GM21717 (cell line): ENCODE results near the gene VASN.

Experiments
- ATAC-seq: cut with Tn5 transposase; IDR thresholded peaks from one replicate; pipeline ENCODE4 v1.9.1; 2021; ENCODE audit warnings: mild to moderate bottlenecking, moderate library complexity; ENCODE audit not compliant: unreplicated experiment

Gene VASN

DNA sequence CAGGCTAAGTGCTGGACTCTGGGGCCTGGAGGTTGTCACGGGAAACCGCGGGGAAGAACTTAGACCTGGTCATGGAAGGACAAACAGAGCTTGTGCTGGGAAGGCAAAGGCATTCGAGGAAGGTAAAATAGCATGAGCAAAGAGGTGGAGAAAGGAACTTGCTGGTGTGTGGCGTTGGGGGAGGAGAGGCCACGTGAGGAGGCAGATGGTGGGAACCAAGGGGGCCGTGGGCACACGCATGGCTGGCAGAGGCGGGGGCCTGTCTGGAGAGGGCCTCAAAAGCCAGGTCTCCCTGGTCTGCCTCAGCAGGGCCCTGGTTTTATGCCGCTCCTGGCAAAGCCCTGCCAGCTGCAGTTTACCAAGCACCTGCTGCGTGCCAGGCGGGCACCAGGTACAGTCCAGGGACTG lies 29.4 kb downstream of the VASN start:
- ATAC-seq: no peak

DNA sequence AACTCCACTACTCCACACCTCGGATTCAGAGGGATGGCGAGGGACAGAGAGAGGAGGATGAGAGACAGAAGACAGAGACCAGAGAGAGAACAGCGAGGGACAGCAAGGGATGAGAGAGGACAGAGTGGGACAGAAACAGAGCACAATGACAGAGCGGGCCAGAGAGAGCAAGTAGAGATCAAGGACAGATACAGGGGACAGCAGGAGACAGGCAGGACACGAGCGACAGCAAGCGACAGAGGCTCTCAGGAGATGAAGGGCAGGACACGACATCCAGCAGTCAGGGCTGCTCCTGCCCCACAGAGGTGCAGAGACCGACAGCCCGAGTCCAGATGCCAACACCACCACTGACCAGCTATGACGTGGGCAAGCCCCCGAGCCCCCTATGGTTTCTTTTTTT lies 29.9 kb downstream of the VASN start:
- ATAC-seq: no peak

DNA sequence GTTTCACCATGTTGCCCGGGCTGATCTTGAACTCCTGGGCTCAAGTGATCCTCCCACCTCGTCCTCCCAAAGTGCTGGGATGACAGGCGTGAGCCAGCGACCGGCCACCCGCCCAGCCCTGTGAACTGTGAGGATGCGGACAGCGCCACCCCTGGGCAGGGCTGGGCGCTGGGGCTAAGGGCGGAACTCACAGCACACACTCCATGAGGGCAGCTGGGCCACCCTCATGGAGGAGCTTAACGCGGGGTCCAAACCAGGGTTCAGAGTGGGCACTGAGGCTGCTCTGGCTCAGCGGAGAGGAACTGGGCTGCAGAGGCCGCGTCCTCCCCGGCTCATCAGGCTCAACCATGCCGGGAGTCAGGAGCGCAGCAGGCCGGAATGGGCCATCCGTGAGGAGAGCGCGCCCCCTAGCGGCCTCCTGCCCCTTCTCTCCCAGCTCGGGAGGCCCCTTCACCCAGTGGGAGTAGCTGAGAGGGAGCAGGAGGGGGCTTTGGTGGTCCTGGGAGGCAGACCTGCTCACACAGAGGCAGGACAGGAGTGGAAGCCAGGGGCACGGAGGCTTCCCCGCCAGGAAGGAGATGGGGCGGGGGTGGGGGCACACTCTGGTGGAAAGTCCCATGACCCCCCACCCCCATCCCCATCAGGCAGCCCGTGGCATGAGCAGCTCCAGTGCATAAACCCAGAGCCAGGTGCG lies 30.9 kb downstream of the VASN start:
- ATAC-seq: no peak

DNA sequence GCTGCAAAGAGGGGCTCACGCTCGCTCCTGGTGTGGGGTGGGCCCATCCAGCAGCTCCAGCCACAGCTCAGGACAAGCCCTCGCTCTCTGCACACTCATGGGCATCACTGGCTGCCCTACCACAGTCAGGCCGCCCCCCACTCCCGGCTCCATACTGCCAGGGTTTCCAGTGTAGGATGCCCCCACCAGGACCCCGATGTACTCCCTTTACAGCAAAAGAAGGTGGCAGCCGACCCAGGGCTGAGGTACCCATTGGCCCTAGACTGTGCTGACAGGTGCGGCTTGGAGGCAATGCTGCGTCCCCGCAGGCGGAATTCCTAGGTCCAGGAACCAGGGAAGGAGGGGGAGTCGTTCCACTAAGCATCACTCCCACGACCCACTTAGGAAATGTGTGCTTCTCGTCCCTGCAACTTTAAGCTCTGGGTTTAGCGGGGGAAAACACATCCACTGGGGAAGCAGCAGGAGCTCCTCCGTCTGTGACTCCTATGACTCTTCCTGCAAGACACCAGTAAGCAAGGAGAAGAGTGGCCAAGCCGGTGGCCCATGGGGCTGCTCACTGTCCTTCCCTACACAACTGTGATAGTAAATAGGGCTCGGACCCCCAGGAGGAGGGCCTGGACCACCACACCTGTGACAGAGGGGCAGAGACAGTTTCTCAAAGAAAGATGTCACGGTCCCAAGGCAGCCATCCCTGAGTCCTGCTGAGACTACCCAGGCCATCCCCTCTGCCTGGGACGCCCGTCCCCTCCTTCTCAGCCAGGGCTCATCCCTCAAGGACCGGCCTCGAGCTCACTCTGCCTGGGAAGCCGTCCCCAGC lies 31.7 kb downstream of the VASN start:
- no peak for ATAC-seq

DNA sequence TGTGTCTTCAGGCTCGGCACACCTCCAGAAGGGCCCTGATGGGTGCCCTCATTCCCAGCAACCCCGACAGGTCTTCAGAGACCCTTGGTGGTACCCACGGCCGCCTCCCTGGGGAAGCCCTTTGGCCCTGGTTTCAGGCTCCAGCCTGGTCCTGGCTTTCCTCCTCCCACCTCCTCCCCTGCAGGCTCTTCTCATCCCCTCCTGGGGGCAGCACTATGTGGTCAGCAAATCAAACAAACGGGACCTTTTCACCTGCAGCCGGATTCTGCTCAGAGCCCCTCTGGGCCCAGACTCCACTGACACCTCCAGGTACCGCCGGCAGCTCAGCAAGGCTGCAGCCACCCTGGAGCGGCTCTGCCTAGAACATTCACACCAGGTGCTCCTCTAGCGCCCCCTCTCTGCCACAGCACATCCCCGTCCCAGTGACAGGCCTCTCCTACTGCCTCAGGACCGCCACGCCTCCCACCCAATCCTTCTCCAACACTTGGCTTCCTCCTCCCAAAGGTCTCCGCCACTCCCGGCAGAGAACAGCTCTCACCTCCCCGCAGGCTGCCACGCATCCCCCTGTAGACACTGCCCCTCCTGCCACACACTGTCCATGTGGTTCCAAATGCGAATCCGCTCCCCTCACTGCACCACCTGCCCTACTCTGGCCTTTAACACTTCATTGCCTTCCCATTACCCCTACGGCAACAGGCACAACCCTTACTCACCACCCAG lies 32.8 kb downstream of the VASN start:
- no peak for ATAC-seq

DNA sequence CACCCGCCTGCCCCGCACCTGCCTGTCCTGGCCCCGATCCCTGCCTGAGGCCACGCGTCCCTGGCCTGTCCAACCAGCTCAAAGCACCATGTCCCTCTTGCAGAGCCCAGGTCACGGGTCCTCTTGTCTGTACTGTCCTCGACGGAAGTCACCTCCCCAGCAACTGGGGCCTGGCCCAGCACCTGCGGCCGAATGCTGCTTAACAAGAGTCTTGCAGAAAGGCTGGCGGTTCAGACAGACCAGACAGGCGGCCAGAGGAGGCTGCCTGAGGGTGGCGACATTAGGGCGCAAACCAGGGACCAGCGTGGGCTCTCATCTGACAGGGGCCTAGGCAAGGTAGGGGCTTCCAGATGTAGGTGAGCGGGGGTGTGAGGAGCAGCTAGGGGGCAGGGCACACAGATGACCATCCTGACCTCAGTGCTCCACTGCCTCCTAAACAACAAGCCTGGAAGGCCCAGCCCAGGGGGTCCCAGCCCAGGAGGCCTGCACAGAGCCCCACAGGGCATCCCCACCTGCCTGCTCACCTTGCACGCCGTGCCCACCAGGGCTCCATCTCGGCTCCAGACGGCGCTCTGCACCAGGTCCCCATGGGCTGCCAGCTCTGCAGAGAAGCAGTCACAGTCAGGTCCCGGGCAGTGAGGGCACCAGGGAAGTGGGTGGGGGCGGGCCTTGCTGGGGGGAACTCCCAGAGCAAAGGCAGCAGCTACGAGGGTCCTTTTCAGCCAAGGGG lies 33.5 kb downstream of the VASN start:
- no peak for ATAC-seq

DNA sequence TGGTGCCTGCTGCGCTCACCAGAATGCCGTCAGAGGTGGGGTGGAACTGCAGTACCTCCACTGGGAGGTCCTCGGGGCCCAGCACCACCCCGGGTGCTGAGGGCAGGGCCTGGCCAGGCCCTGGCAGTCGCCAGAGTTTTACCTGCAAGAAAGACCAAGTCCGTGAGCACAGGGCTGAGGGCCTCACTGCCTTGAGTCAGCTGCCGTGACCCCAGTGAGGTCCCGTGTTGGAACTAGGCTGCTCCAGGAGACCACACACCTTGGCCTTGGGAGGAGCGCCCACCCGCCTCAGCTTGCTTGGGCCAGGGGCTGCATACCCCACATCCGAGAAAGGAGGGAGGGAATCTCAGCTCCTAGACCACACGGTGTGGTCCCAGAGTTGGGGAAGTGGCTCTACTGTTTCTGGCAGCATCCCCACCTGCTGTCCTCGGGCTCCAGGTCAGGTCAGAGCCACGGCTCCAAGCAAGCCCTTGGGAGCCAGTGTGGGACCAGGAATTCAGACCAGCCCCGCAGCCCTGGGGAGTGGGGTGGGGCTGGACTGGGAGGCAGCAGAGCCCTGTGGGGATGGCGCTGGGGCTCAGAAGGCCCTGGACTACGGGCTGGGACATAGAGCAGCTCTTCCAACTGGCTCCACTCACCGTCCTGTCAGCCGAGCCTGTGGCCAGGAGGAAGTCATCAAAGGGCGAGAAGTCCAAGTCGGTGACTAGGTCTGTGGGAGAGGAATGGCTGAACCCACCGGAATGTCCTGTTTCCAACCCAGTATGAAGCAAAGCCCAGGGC lies 36.1 kb downstream of the VASN start:
- ATAC-seq: no peak

DNA sequence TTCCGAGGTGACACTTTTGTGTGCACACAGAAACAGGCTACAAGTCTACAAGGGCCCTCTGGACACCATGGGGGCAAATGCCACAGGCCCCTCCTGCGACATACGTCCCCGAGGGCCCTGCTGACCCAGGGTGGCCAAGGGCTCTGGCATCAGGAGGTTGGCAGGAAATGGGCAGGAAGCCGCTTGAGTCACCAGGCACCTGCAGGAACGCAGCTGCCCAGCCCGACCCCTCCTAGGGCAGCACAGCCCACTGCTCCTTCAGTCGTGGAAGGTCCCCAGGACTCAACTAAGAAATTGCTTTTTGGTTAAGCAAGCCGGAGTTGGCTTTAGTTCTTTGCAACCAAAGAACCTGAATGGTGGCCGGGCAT lies 36.7 kb downstream of the VASN start:
- no peak for ATAC-seq

DNA sequence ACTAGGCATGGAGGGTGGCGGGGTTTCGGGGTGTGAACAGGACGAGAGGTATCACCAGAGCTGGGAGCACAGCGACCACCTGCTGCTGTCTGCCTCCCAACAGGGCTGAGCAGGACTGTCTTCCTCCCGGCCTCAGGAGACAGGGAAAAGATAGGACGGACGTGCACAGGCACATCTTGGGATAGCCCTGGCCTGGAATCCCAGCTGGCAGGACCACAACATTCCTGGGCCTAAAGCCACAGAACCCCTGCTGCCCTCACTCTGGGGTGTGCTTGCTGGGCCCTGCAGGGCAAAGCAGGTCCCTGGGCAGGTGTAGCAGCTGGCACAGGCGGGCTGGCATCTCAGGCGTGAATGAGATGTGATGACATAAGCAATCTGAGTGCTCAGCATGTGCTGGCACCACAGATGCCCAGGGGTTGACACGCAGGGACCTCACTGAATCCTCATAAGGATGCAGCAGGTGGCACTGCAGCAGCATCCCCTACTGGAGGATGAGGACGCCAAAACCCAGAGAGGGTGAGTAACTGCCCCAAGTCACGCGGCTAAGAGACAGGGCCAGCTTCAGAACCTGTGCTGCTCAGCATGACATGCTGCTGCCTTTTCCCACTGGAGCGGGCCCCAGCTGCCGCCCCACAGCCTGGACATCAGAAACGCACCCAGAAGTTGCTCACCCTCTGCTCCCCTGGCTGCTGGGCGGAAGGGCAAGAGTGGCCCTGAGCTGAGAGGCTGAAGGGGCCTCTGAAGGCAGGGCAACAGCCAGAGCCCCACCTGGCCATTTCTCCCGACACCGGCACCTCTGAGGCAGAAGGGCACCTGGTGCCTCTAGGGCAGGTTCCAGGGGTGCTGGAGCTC lies 37.7 kb downstream of the VASN start:
- ATAC-seq: no peak

DNA sequence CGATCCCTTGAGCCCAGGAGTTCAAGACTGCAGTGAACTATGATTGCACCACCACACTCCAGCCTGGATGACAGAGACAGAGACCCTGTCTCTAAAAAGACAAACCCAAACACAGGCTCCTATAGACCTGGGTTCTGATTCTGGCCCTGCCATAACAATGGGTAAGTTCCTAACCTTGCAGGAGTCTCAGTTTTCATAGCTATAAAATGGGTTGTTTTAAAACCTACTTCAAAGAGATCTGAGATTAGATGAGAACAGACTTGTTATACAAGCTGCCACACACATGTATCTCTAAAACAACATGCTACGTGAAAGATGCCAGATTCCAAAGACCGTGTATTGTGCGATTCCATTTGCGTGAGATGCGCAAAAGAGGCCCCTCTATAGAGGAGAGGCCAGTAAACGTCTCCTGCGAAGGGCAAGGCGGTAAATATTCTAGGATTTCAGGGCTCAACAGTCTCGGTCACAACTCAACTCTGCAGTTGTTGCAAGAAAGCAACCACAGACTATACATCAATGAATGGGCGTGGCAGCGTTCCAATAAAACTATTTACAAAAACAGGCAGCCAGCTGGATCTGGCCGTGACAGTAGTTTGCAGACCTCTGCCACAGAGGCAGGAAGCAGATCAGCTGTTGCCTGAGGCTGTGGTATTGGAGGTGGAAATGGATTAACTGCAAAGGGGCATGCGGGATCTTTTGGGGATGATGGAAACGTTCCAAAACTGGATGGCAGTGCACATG lies 38.9 kb downstream of the VASN start:
- ATAC-seq: no peak

DNA sequence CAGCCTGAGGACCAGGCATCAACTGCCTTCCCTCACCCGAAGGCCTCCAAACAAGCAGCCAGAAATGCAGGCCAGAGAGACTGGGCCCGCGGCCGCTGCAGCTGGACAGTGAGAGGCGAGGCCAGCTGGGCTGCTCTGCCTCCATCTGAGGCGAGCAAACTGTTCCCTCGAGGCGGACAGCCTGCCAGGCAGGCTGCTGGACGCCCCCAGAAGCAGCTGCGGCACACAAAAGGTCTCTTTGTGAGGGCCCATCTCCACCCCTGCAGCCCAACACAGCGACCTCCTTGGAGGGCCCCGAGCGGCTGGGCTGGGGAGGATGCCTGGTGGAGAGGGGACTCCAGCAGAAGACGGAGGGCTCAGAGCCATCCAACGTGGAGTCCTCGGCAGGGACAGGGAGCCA lies 40.0 kb downstream of the VASN start:
- no peak for ATAC-seq

DNA sequence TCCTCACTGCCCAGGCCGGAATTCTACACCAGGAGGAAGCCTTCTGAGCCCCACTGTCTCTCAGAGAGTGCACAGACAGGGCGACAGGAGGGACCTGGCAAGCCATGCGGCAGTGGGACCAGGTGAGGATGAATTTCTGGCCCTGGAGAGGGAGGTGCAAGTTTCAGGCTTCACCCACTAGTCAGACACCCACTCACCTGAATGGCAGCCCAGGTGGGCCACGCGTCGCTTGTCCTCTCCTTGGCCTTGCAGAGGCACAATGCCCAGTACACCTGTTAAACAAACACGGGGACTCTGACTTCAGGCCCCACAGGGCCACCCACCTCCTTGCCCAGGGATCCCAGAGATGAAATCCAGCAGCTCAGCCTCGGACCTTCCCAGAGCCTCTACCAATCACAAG lies 40.5 kb downstream of the VASN start:
- no peak for ATAC-seq

DNA sequence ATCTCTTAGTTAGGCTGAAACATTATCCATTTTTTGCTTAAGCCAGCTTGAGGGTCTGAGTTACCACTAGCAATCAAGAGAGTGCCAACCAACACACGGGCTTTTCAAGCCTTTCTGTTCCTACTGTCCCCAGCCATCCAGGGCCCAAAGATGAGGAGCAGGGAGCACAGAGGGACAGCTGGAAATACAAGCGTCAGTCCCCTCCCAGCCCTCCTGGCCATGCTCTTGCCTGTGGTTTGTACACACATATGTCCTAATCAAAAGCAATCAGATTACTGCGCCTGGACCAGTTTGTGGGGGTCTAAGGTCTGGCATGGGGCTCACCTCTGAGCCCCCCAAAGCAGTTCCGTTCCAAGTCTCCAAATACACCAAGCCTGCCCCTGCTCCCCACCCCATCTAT lies 41.2 kb downstream of the VASN start:
- ATAC-seq: no peak

DNA sequence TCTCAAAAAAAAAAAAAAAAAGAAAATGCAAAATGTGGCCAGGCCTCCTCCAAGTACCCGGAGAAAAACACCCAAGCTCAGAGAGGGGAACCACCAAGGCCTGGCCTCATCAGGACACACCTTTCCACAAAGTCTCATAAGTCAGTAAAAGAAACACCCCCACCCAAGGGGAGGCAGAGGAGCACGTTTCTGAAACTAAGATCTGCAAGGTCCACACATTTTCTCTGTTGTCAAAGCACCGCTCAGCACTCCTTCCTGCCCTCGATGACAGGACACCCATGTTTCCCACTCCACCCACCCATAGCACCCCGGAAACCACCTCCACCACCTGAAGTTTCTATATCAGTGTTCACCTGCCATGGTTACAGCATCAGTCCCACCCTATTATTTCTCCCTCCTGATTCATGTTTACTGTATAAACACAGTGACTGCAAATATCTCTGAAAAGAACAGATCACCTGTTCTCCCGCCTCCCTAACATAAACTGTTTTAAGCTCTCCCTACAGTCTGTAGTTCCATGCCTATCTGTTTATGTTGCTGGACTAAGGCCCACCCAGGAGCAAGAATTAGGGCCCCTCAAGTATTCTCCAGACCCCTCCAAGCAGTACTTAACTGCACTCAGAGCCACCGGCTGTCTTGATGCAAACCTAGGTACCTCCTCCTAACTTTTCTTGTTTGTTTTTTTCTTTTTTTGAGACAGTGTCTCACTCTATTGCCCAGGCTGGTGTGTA lies 42.7 kb downstream of the VASN start:
- ATAC-seq: peak; percentile 49

DNA sequence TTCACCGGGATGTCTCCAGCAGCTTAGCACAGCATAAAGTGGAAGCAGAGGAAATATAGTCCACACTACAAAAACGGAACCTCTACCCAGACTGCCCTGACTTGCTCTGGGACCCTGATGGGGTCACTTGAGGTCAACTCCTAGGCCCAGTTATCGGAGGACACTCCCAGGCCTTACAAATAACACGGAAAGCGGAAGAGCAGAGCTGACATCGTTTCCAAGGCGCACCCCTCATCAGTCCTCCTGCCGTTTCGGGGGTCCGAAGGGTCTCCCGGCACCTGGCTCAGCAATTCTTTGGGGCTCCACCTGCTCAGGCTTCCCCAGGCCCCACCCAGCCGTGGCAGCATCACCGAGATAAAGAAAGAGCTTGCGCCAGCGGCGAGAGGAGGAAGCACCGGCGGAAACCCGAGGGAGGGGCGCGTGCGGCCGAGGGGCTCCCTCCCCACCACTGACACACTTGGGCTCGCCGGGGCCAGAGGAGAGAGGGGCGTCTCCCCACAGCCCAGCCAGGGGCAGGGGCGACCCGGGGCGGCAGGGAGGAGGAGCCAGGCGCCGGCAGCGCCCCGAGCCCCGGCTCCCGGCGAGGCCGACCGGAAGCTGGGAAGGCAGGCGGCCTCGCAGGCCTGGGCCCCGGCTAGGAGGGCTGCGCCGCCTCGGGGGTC lies 44.0 kb downstream of the VASN start:
- peak; percentile 13 for ATAC-seq

DNA sequence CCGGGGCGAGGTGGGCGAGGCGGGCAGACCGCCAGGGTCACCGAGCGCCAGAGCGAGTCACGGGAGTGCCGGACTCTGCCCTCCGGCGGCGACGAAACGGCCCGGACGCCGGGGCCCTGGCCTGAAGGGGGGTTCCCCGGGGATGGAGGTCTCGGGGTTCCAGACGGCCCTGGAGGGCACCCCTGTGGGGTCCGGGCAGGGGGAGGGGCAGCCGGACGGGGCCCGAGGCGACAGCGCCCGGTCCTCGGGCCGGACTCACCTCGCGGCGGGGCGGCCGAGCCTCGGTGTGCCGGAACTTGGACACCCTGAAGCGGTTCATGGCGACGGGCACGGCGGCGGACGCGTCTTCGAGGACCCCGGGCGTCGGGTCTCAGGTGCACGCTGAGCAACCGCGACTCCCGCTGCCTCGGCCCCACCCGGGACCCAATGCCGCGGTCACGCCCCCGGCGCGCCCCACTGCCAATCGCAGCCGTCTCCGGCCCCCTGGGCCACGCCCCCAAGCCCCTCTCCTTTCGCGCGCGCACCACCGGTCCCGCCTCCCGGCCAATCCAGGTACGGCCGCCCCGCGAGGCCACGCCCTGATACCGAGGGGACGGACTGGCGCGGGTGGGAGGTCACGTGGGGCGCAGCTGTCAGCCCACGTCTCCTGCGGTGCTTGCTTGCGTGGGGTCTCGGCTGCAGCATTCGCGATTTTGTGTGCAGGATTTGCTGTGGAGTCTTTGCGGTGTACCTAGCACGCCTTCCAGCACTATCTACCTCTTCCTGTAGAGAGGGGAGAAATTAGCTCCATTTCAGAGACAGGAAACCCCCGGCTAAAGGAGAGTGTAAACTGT lies 44.8 kb downstream of the VASN start, which contains the start of gene CORO7:
Gene CORO7, minus strand, starts transcription at position 397 of the 833 bp plus-strand sequence. Its CDS starts 78 bp downstream, at position 319.
- ATAC-seq: peak; percentile 53
